HG02840 (cell line): Measurements from ENCODE around the gene CIB2.

Source experiments
- ATAC-seq: cut with Tn5 transposase; IDR thresholded peaks from one replicate; pipeline ENCODE4 v1.9.1; 2021; ENCODE audit warnings: mild to moderate bottlenecking, moderate library complexity, moderate number of reproducible peaks; ENCODE audit not compliant: unreplicated experiment, low FRiP score

Gene CIB2

GRCh38 chr15:78149805-78150751 lies 18.8 kb upstream of the CIB2 start:
- ATAC-seq: no peak

GRCh38 chr15:78149068-78149804 lies 18.0 kb upstream of the CIB2 start, which contains the start of gene IDH3A:
Gene IDH3A, plus strand, starts transcription at chr15:78149362. Its CDS starts 42 bp downstream, at chr15:78149404.
- peak; percentile 80 for ATAC-seq

GRCh38 chr15:78148392-78149067 lies 17.3 kb upstream of the CIB2 start:
- no peak for ATAC-seq

GRCh38 chr15:78147566-78147965 lies 16.3 kb upstream of the CIB2 start:
- no peak for ATAC-seq

- no peak for ATAC-seq
These were observed 15.3 kb upstream of the CIB2 start for GRCh38 chr15:78146425-78147154.

- no peak for ATAC-seq
These were observed 11.1 kb upstream of the CIB2 start for GRCh38 chr15:78142332-78142731.

GRCh38 chr15:78140292-78140691 lies 9.0 kb upstream of the CIB2 start:
- no peak for ATAC-seq

- no peak for ATAC-seq
These were observed 8.3 kb upstream of the CIB2 start for GRCh38 chr15:78139578-78139977.

- ATAC-seq: no peak
These were observed 2.6 kb upstream of the CIB2 start for GRCh38 chr15:78133801-78134200.

GRCh38 chr15:78130466-78131294 lies 565 bp downstream of the CIB2 start:
- peak; percentile 16 for ATAC-seq

- ATAC-seq: no peak
These were observed 1.4 kb downstream of the CIB2 start for GRCh38 chr15:78129751-78130287.

- ATAC-seq: no peak
These were observed 2.0 kb downstream of the CIB2 start for GRCh38 chr15:78129077-78129750.

- ATAC-seq: no peak
These were observed 3.4 kb downstream of the CIB2 start for GRCh38 chr15:78127882-78128281.

GRCh38 chr15:78125267-78125666 lies 6.0 kb downstream of the CIB2 start:
- no peak for ATAC-seq

GRCh38 chr15:78120523-78120922 lies 10.7 kb downstream of the CIB2 start:
- ATAC-seq: no peak

- no peak for ATAC-seq
These were observed 18.7 kb downstream of the CIB2 start for GRCh38 chr15:78112551-78112950.

- ATAC-seq: no peak
These were observed 19.5 kb downstream of the CIB2 start for GRCh38 chr15:78111788-78112187.

- no peak for ATAC-seq
These were observed 20.2 kb downstream of the CIB2 start for GRCh38 chr15:78110916-78111475.
